ENCODE data around the gene YAF2.
"Not testable (repeated sequence)": the region's sequence is repeated elsewhere in the genome, so short reads cannot be mapped to it uniquely, and the experiment has no call there.

The YAF2 gene

DNA sequence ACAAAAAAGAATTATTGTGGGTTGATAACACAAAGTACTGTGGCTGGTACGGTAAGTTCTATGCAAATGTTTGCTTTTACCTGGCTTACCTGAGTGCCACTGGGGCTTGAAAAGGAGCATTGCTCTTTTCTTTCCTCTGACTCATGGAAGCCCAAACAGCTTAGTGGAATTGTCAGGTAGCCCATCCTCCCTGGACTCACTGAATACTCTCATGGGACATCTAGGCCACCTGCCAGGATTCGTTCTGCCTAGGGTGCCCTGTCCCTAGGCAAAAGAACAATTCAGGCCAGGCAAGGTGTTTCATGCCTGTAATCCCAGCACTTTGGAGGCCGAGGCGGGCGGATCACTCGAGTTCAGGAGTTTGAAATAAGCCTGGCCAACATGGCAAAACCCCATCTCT lies 22.5 kb upstream of the YAF2 start:
- no peak for TF ChIP-seq CTCF (IDR thresholded peaks at IDR 0.05; ENCODE audit: extremely low read depth, insufficient read depth, missing control alignments)
- in situ Hi-C loops (cut with MboI; ENCODE audit: low pct_unique_long_range_greater_than_20kb, low sequenced_read_pairs, unreplicated experiment): no loop called here
- no peak for DNase-seq (ENCODE audit: low spot score)

GRCh38 chr12:42259699-42260098 lies 21.7 kb upstream of the YAF2 start:
- in situ Hi-C loops (cut with MboI; ENCODE audit: low pct_unique_long_range_greater_than_20kb, low sequenced_read_pairs, unreplicated experiment): no loop called here
- no peak for DNase-seq (ENCODE audit: low spot score)
- no peak for TF ChIP-seq CTCF (IDR thresholded peaks at IDR 0.05; ENCODE audit: extremely low read depth, insufficient read depth, missing control alignments)

GRCh38 chr12:42255866-42256261 lies 17.8 kb upstream of the YAF2 start:
- in situ Hi-C loops (cut with MboI; ENCODE audit: low pct_unique_long_range_greater_than_20kb, low sequenced_read_pairs, unreplicated experiment): no loop called here
- no peak for DNase-seq (ENCODE audit: low spot score)
- no peak for TF ChIP-seq CTCF (IDR thresholded peaks at IDR 0.05; ENCODE audit: extremely low read depth, insufficient read depth, missing control alignments)

DNA sequence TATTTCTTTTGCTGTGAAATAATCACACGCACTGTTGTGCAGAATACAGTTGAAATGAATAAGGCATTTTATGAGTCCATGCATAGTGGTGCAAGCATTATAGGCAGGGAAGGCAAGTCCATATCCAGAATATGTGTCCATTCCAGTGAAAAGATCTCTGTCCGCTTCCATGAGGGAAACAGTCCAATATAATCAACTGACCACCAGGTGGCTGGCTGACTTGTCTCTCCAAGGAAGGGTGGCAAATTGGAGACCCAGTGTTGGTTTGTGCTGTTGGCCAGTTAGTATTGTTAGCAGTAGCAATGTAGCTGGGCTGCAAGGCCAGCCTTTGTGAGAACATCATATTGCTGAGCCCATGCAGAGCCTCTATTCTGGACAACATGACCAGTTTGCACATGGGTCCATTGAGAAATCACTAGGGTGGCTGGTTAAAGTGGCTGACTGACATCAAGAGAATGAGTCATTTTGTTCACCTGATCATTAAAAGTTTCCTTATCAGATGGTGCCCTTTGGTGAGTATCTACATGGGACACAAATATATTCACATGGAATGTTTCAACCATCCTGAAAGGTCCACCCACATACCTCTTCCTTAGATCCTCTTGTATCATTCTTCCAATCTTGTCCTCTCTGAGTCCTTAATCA lies 17.3 kb upstream of the YAF2 start:
- DNase-seq (ENCODE audit: low spot score): no peak
- in situ Hi-C loops (cut with MboI; ENCODE audit: low pct_unique_long_range_greater_than_20kb, low sequenced_read_pairs, unreplicated experiment): no loop called here
- no peak for TF ChIP-seq CTCF (IDR thresholded peaks at IDR 0.05; ENCODE audit: extremely low read depth, insufficient read depth, missing control alignments)

DNA sequence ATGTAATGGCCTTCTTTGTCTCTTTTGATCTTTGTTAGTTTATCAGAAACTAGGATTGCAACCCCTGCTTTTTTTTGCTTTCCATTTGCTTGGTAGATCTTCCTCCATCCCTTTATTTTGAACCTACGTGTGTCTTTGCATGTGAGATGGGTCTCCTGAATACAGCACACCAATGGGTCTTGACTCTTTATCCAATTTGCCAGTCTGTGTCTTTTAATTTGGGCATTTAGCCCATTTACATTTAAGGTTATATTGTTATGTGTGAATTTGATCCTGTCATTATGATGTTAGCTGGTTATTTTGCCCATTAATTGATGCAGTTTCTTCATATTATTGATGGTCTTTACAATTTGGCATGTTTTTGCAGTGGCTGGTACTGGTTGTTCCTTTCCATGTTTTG lies 14.6 kb upstream of the YAF2 start:
- DNase-seq (ENCODE audit: low spot score); in situ Hi-C loops (cut with MboI; ENCODE audit: low pct_unique_long_range_greater_than_20kb, low sequenced_read_pairs, unreplicated experiment): not testable (repeated sequence)

DNA sequence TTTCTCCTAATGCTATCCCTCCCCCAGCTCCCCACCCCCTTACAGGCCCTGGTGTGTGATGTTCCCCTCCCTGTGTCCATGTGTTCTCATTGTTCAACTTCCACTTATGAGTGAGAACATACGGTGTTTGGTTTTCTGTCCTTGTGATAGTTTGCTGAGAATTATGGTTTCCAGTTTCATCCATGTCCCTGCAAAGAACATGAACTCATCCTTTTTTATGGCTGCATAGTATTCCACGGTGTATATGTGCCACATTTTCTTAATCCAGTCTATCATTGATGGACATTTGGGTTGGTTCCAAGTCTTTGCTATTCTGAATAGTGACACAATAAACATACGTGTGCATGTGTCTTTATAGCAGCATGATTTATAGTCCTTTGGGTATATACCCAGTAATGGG lies 11.0 kb upstream of the YAF2 start:
- DNase-seq (ENCODE audit: low spot score); in situ Hi-C loops (cut with MboI; ENCODE audit: low pct_unique_long_range_greater_than_20kb, low sequenced_read_pairs, unreplicated experiment): not testable (repeated sequence)

DNA sequence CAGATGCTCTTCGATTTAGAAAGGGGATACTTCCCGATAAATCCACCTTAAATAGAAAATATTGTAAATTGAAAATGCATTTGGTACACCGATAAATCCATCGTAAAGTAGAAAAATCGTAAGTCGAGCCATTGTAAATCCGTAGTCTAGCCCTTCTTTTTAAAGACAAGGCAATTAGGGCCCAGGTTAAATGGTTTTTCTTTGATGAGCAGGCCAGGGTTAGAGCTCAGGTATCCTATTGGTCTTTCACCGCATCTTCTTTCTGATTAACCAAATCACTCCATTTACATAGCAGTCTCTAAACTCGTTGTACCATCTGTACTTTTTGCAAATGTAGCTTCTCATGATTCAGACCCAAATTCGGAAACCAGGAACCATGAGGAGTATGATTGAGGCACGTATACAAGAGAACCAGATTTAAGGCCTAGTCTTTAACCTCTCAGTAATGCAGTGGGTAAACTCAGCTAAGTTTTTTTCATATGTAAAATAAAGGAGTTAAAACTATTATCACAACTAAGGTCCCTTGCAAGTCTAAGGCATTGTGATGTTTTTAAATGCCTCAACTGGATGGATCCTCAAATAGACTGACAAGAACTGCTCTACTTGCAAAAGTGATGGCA lies 2.2 kb upstream of the YAF2 start:
- DNase-seq (ENCODE audit: low spot score): no peak
- in situ Hi-C loops (cut with MboI; ENCODE audit: low pct_unique_long_range_greater_than_20kb, low sequenced_read_pairs, unreplicated experiment): no loop called here
- TF ChIP-seq CTCF (IDR thresholded peaks at IDR 0.05; ENCODE audit: extremely low read depth, insufficient read depth, missing control alignments): no peak

DNA sequence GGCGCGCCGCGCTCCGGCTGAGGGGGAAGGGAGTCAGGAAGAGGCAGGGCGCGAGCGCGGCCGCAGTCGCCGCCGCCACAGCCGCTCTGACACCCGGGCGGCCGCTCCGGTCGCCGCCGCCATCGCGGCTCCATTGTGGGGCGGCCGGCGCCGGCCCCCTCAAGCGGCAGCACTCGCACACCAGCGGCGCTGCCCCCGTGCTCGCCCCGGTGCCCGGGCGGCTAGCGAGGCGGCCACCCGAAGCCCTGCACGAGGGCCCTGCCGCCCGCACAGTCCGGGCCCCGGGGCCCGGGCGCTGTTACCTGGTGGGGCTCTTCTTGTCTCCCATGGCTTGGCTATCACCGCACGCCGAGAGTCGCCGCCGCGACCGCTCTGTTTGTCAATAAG lies 202 bp downstream of the YAF2 start:
- in situ Hi-C loops (cut with MboI; ENCODE audit: low pct_unique_long_range_greater_than_20kb, low sequenced_read_pairs, unreplicated experiment): no loop called here
- no peak for DNase-seq (ENCODE audit: low spot score)
- peak; percentile 1 for TF ChIP-seq CTCF (IDR thresholded peaks at IDR 0.05; ENCODE audit: extremely low read depth, insufficient read depth, missing control alignments)

Data from GM13977 (cell line).